Uterus (tissue), 4 donors: Measurements from ENCODE around the gene MSRB1. TPM values are rescaled to one million over a fixed set of nuclear protein-coding genes. Genes with fewer than 3 reads are reported as not detected.

ENCODE experiments used
- DNase-seq, 2 donors: peaks; one replicate each; pipeline ENCODE4 v3.0.0-alpha.2; 2019 to 2020
- H3K27ac ChIP-seq, 2 donors: fragments of 200-600 bp; sonication (generic); 1 replicate in 1 of 2; 2 replicates in 1 of 2; pipeline ENCODE4 v1.5.1; 2016 to 2018
- H3K27me3 ChIP-seq, 2 donors: fragments of 200-600 bp; sonication (generic); one replicate each; pipeline ENCODE4 v1.5.1; 2018 to 2019; ENCODE audit warnings: control low read depth in 1 of 2
- H3K36me3 ChIP-seq, 2 donors: fragments of 200-600 bp; sonication (generic); one replicate each; pipeline ENCODE4 v1.5.1; 2019; ENCODE audit warnings: control low read depth in 1 of 2
- H3K4me1 ChIP-seq, 2 donors: fragments of 200-600 bp; sonication (generic); one replicate each; pipeline ENCODE4 v1.5.1; 2018 to 2019; ENCODE audit warnings: control low read depth in 1 of 2
- H3K4me3 ChIP-seq, 2 donors: fragments of 200-600 bp; sonication (generic); 1 replicate in 1 of 2; 2 replicates in 1 of 2; pipeline ENCODE4 v1.5.1; 2018 to 2019; ENCODE audit warnings: mild to moderate bottlenecking in 1 of 2
- H3K9me3 ChIP-seq, 2 donors: fragments of 200-600 bp; sonication (generic); one replicate each; pipeline ENCODE4 v1.5.1; 2019; ENCODE audit warnings: control low read depth in 1 of 2
- CTCF ChIP-seq, 4 experiments: fragments of 200-600 bp in 2 of 4; fragments of 450-650 bp in 2 of 4; sonication (generic) in 2 of 4; IDR thresholded peaks; one replicate each; pipeline ENCODE4 v1.5.1; 2016 to 2019; ENCODE audit warnings: antibody characterized with exemption in 4 of 4, mild to moderate bottlenecking in 2 of 4, moderate library complexity in 1 of 4
- POLR2A ChIP-seq, 2 donors: fragments of 450-650 bp; IDR thresholded peaks; one replicate each; pipeline ENCODE4 v1.6.1; 2016; ENCODE audit warnings: antibody characterized with exemption in 2 of 2, mild to moderate bottlenecking in 1 of 2, moderate library complexity in 1 of 2
- intact Hi-C: fragments of 100-400 bp; cut with DNase I; formaldehyde crosslinking; loops from one replicate; pipeline ENCODE4 v1.15.1; 2023; ENCODE audit warnings: low total_unique reads
- small RNA-seq: library from RNA; depleted of rRNA; stranded (forward); fragments of <200 nt; gene quantifications from one replicate; pipeline ENCODE3, GENCODE V24; 2016
- total RNA-seq, 4 donors: library from RNA; depleted of rRNA in 3 of 4; stranded (reverse); fragments of >200 nt in 3 of 4; gene quantifications; one replicate each; pipeline versions ENCODE4 v1.1.0 to v1.2.4, GENCODE V29; 2014 to 2023
- donor health status: DM: yes; HTN: yes; CAD: no.

Gene MSRB1
- total RNA-seq, 4 donors from 2014 or later = 5.6 to 21.2 (median 11.9) TPM

- no peaks in the 10 kb centered on the region for H3K36me3 ChIP-seq
- H3K27ac ChIP-seq = no peak overlapping the region
- H3K4me1 ChIP-seq = no peaks in the 10 kb centered on the region
- no peak overlapping the region for H3K4me3 ChIP-seq
- no peaks in the 10 kb centered on the region for H3K27me3 ChIP-seq
- intact Hi-C loops = no loop called here
- no peaks in the 10 kb centered on the region for H3K9me3 ChIP-seq
- TF ChIP-seq CTCF (IDR thresholded peaks at IDR 0.05) (no peak), POLR2A (IDR thresholded peaks at IDR 0.05) (no peak)
- no peak for DNase-seq
Observed at GRCh38 chr16:1890024-1890707, 52.8 kb downstream of the MSRB1 start.

Small RNA genes within 50 kb of the gene (small RNA-seq; reads per million reads assigned to genes)
- gene AC005363.2 (not detected), gene SNORA10 (not detected), gene SNORA64 (not detected)

Other genes with a start within 250 kb of the MSRB1 start
- gene MAPK8IP3, start 237.0 kb downstream of the MSRB1 start, total RNA-seq = 100 to 1,000 TPM in 1 of 4 donors, 10 to 100 TPM in 3; 17.4 to 113 (median 77.8) TPM
- 100 to 1,000 TPM in 1 of 4 donors, 10 to 100 TPM in 3; 35.3 to 208 (median 59.7) TPM for gene NME3, start 171.7 kb downstream of the MSRB1 start, total RNA-seq
- 10 to 100 TPM in 2 of 4 donors, 1 to 10 TPM in 2; 2.6 to 28.2 (median 8.0) TPM for gene EME2, start 170.4 kb downstream of the MSRB1 start, total RNA-seq
- gene MRPS34, start 170.1 kb downstream of the MSRB1 start, total RNA-seq = 100 to 1,000 TPM in 1 of 4 donors, 10 to 100 TPM in 3; 37.3 to 158 (median 52.5) TPM
- gene SPSB3, start 160.6 kb downstream of the MSRB1 start, total RNA-seq = 10 to 100 TPM; 24.8 to 67.4 (median 55.8) TPM
- 10 to 100 TPM; 40.5 to 54.6 (median 47.2) TPM for gene NUBP2, start 160.2 kb downstream of the MSRB1 start, total RNA-seq
- 1 to 10 TPM in 1 of 4 donors, under 1 TPM in 1, not detected in 2; 0.49 to 1.2 TPM for gene IGFALS, start 149.5 kb downstream of the MSRB1 start, total RNA-seq
- gene HAGH, start 116.4 kb downstream of the MSRB1 start, total RNA-seq = 10 to 100 TPM; 22.9 to 75.3 (median 34.0) TPM
- 100 to 1,000 TPM in 1 of 4 donors, 10 to 100 TPM in 2, 1 to 10 TPM in 1; 3.5 to 115 (median 22.2) TPM for gene FAHD1, start 116.0 kb downstream of the MSRB1 start, total RNA-seq
- gene MEIOB, start 71.0 kb downstream of the MSRB1 start, total RNA-seq = under 1 TPM in 2 of 4 donors, not detected in 2; 0.48 to 0.76 TPM
- gene HS3ST6, start 24.8 kb downstream of the MSRB1 start, total RNA-seq = not detected
- under 1 TPM in 1 of 4 donors, not detected in 3; 0.14 TPM for gene RPL3L, start 11.5 kb upstream of the MSRB1 start, total RNA-seq
- 100 to 1,000 TPM in 1 of 4 donors, 10 to 100 TPM in 3; 50.1 to 532 (median 78.0) TPM for gene NDUFB10, start 16.3 kb upstream of the MSRB1 start, total RNA-seq
- gene RPS2, start 21.6 kb upstream of the MSRB1 start, total RNA-seq = 1,000 to 10,000 TPM in 3 of 4 donors, 100 to 1,000 TPM in 1; 982 to 2,205 (median 1,458) TPM
- gene RNF151, start 23.7 kb upstream of the MSRB1 start, total RNA-seq = not detected
- 10 to 100 TPM in 3 of 4 donors, 1 to 10 TPM in 1; 4.1 to 46.6 (median 27.4) TPM for gene TBL3, start 28.9 kb upstream of the MSRB1 start, total RNA-seq
- gene NOXO1, start 38.3 kb upstream of the MSRB1 start, total RNA-seq = 1 to 10 TPM in 1 of 4 donors, not detected in 3; 1.0 TPM
- gene GFER, start 41.0 kb upstream of the MSRB1 start, total RNA-seq = 10 to 100 TPM in 1 of 4 donors, 1 to 10 TPM in 3; 2.6 to 20.8 (median 6.6) TPM
- gene SYNGR3, start 46.8 kb upstream of the MSRB1 start, total RNA-seq = 1 to 10 TPM in 1 of 4 donors, not detected in 3; 1.5 TPM
- 10 to 100 TPM; 16.9 to 50.0 (median 34.6) TPM for gene ZNF598, start 66.6 kb upstream of the MSRB1 start, total RNA-seq
- gene NPW, start 76.6 kb upstream of the MSRB1 start, total RNA-seq = 1 to 10 TPM in 1 of 4 donors, not detected in 3; 1.5 TPM
- gene NHERF2, start 83.7 kb upstream of the MSRB1 start, total RNA-seq = 10 to 100 TPM; 10.3 to 97.1 (median 33.1) TPM
- 10 to 100 TPM; 18.8 to 58.4 (median 27.6) TPM for gene NTHL1, start 104.6 kb upstream of the MSRB1 start, total RNA-seq
- gene TSC2, start 104.8 kb upstream of the MSRB1 start, total RNA-seq = 100 to 1,000 TPM in 2 of 4 donors, 10 to 100 TPM in 2; 53.8 to 347 (median 131) TPM
- 100 to 1,000 TPM; 149 to 383 (median 197) TPM for gene PKD1, start 192.7 kb upstream of the MSRB1 start, total RNA-seq
- gene RAB26, start 205.4 kb upstream of the MSRB1 start, total RNA-seq = under 1 TPM in 1 of 4 donors, not detected in 3; 0.21 TPM
- gene TRAF7, start 212.6 kb upstream of the MSRB1 start, total RNA-seq = 10 to 100 TPM; 15.3 to 97.1 (median 51.7) TPM